Keratinocyte (primary cell): ENCODE measurements around the gene ANKS1A. TPM values are rescaled to one million over a fixed set of nuclear protein-coding genes. Genes with fewer than 3 reads are reported as not detected.

Source experiments
- DNase-seq: peaks from one replicate; pipeline ENCODE4 v3.0.0-alpha.2; 2011; ENCODE audit warnings: low read depth, missing footprints, low spot score
- FAIRE-seq: peaks from 2 replicates; lab custom pipeline; 2011; peaks lifted over from hg19 to GRCh38; lab: Jason Lieb, UNC
- H2AFZ ChIP-seq: 2 replicates; pipeline ENCODE4 v1.6.0; 2012; ENCODE audit warnings: low read length, control low read depth, inconsistent platforms; ENCODE audit not compliant: control insufficient read depth
- H3K27ac ChIP-seq: 2 replicates; pipeline ENCODE4 v1.5.1; 2011; ENCODE audit warnings: low read length; ENCODE audit not compliant: control insufficient read depth, insufficient read depth
- H3K27me3 ChIP-seq: 3 replicates; pipeline ENCODE4 v1.6.0; 2011; ENCODE audit warnings: low read length; ENCODE audit not compliant: control insufficient read depth, insufficient read depth; ENCODE audit errors: extremely low read depth
- H3K36me3 ChIP-seq, 2 experiments: 2 replicates in 1 of 2; 3 replicates in 1 of 2; pipeline ENCODE4 v1.5.1; 2011; ENCODE audit warnings: low read length in 2 of 2, mild to moderate bottlenecking in 1 of 2; ENCODE audit not compliant: control insufficient read depth in 2 of 2, insufficient read depth in 2 of 2; ENCODE audit errors: extremely low read depth in 1 of 2
- H3K4me1 ChIP-seq: 3 replicates; pipeline ENCODE4 v1.5.1; 2011; ENCODE audit warnings: low read length; ENCODE audit not compliant: control insufficient read depth, insufficient read depth; ENCODE audit errors: extremely low read depth
- H3K4me2 ChIP-seq: 3 replicates; pipeline ENCODE4 v1.6.0; 2011; ENCODE audit warnings: low read depth, low read length; ENCODE audit not compliant: control insufficient read depth, insufficient read depth; ENCODE audit errors: extremely low read depth
- H3K4me3 ChIP-seq, 3 experiments: fragments of 200-600 bp in 1 of 3; sonication (generic) in 1 of 3; 2 replicates in 2 of 3; 3 replicates in 1 of 3; pipeline ENCODE4 v1.5.1; 2011 to 2016; ENCODE audit warnings: low read length in 3 of 3, mild to moderate bottlenecking in 3 of 3, control low read depth in 2 of 3, inconsistent platforms in 1 of 3, low read depth in 1 of 3, mixed read lengths in 1 of 3, mixed run types in 1 of 3, moderate library complexity in 1 of 3; ENCODE audit not compliant: control insufficient read depth in 2 of 3, insufficient read depth in 2 of 3; ENCODE audit errors: extremely low read depth in 1 of 3
- H3K79me2 ChIP-seq: 2 replicates; pipeline ENCODE4 v1.6.0; 2012; ENCODE audit warnings: low read length; ENCODE audit not compliant: control insufficient read depth, insufficient read depth
- H3K9ac ChIP-seq: 3 replicates; pipeline ENCODE4 v1.6.0; 2011; ENCODE audit warnings: low read length; ENCODE audit not compliant: control insufficient read depth, insufficient read depth; ENCODE audit errors: extremely low read depth
- H3K9me1 ChIP-seq: 3 replicates; pipeline ENCODE4 v1.6.0; 2011; ENCODE audit warnings: low read length; ENCODE audit not compliant: control insufficient read depth, insufficient read depth; ENCODE audit errors: extremely low read depth
- H3K9me3 ChIP-seq: 2 replicates; pipeline ENCODE4 v1.5.1; 2012; ENCODE audit warnings: low read depth, low read length; ENCODE audit not compliant: control insufficient read depth
- H4K20me1 ChIP-seq: 3 replicates; pipeline ENCODE4 v1.6.0; 2011; ENCODE audit warnings: low read length; ENCODE audit not compliant: control insufficient read depth, insufficient read depth; ENCODE audit errors: extremely low read depth
- EZH2 ChIP-seq: IDR thresholded peaks from one replicate; pipeline ENCODE4 v1.6.1; 2012; ENCODE audit warnings: inconsistent platforms, mild to moderate bottlenecking, low read length, moderate library complexity
- dilution Hi-C: fragments of 300-500 bp; cut with MboI; formaldehyde crosslinking; loops from one replicate; pipeline ENCODE4 v1.7.0; 2020; ENCODE audit warnings: low sequenced_read_pairs; ENCODE audit not compliant: extremely low pct_ligation_motif_present
- polyA plus RNA-seq, 5 experiments: library from polyadenylated mRNA; depleted of rRNA in 3 of 5; stranded (reverse) in 3 of 5; stranded (forward) in 1 of 5; unstranded in 1 of 5; fragments of >200 nt; gene quantifications; 1 replicate in 1 of 5; 2 replicates in 3 of 5; 3 replicates in 1 of 5; pipeline versions ENCODE4 v1.2.1 to v1.2.3, GENCODE V29; 2011 to 2012; ENCODE audit warnings: missing spikeins in 2 of 5, low read depth in 1 of 5, low replicate concordance in 1 of 5
- TF ChIP-seq, protein P1 (sequence below), 3 experiments: IDR thresholded peaks in 1 of 3; conservative IDR thresholded peaks in 1 of 3; optimal IDR thresholded peaks in 1 of 3; 2 replicates in 2 of 3; 3 replicates in 1 of 3; pipeline versions ENCODE3 to v1.5.1; 2011; ENCODE audit warnings: low read length in 3 of 3, mild to moderate bottlenecking in 3 of 3, moderate library complexity in 2 of 3, control low read depth in 1 of 3, inconsistent platforms in 1 of 3; ENCODE audit not compliant: insufficient read depth in 2 of 3; ENCODE audit errors: extremely low read depth in 1 of 3

ANKS1A gene
- polyA plus RNA-seq, 1 donor (not counting 4 experiments of a cell fraction or from before 2014, with no cell fraction given) = 8.6 TPM

DNA sequence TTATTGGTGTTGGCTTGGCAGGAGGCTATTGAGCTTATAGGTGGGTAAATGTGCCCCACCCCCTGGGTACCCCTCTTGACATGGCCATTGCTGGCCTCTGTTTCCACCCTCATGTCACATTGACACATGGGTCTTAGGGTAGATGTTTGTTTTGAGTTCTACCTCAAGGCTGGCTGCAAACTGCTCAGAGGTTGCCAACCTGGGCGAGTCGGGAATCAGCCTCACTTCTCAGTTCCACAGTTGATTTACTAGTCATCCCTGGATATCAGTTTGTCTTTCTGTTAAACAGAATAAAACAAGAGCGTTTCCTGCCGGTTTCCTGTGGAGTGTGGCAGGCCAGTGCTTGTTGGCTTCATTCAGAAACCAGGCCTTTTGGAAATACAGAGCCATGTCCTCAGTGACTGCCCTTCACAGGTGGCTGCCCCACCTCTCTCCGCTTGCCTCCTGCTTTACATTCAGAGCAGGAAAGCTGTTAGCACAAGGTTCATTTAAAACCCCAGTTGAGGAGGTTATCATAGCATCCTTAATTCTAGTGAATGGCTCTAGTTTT is 146.5 kb downstream of the ANKS1A start:
- Histone ChIP-seq H3K4me1 (peaks cover 18% of the 10 kb centered on the region), H3K79me2 (no peaks in the 10 kb centered on the region), H3K4me3 (no peak overlapping the region), H3K27ac (no peak overlapping the region), H3K9ac (no peak overlapping the region), H3K36me3 (peaks cover 2 to 3% of the 10 kb centered on the region in 2 experiments), H4K20me1 (no peaks in the 10 kb centered on the region), H3K27me3 (no peaks in the 10 kb centered on the region), H3K9me1 (no peaks in the 10 kb centered on the region), H3K9me3 (no peaks in the 10 kb centered on the region), H2AFZ (no peak overlapping the region), H3K4me2 (peak overlapping the region; percentile 35)
- peak; percentile 79 for FAIRE-seq
- DNase-seq = no peak
- dilution Hi-C loops = no loop called here
- TF ChIP-seq, protein P1, sequence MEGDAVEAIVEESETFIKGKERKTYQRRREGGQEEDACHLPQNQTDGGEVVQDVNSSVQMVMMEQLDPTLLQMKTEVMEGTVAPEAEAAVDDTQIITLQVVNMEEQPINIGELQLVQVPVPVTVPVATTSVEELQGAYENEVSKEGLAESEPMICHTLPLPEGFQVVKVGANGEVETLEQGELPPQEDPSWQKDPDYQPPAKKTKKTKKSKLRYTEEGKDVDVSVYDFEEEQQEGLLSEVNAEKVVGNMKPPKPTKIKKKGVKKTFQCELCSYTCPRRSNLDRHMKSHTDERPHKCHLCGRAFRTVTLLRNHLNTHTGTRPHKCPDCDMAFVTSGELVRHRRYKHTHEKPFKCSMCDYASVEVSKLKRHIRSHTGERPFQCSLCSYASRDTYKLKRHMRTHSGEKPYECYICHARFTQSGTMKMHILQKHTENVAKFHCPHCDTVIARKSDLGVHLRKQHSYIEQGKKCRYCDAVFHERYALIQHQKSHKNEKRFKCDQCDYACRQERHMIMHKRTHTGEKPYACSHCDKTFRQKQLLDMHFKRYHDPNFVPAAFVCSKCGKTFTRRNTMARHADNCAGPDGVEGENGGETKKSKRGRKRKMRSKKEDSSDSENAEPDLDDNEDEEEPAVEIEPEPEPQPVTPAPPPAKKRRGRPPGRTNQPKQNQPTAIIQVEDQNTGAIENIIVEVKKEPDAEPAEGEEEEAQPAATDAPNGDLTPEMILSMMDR (optimal IDR thresholded peaks at IDR 0.05 in 1 of 3, IDR thresholded peaks at IDR 0.05 in 1 of 3, conservative IDR thresholded peaks at IDR 0.05 in 1 of 3; ENCODE audit: extremely low read depth in 1 of 3, insufficient read depth in 2 of 3, low read length in 3 of 3) = no peak
- TF ChIP-seq EZH2 = no peak

DNA sequence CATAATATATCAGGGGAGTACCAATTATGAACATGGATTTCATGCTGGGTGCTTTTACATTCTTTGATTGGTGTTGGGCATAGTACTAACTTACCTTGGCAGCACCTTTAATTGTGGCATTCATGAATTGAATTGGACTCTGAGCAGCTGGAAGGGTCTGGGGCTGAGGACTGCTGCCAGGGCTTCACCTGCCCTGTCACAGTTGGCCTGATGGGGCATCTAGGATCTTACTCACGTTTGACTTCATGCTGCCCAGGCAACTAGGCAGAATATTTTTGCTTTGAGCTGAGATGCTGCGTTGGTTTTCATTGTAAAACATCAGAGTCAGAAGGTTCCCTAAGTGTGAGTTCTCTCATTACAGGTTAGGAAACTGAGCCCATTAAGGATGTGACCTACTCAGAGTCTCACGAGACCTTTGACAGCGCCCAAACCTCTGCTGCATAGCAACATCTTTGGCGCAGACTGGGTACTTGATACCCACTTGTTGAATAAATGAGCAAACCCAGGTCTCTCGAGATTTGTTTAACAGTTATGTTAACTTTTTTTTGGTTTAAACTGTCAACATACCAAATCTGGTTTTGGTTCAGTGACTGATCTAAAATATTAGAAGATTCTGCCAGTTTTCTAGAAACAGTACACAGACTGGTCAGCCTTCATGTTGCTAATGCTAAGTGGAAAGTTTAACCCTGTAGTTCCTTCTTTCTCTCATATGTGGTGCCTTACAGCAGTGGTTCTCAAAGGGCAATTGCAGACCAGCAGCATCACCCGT is 147.2 kb downstream of the ANKS1A start:
- H3K79me2 ChIP-seq = no peaks in the 10 kb centered on the region
- TF ChIP-seq, protein P1 (optimal IDR thresholded peaks at IDR 0.05 in 1 of 3, IDR thresholded peaks at IDR 0.05 in 1 of 3, conservative IDR thresholded peaks at IDR 0.05 in 1 of 3; ENCODE audit: extremely low read depth in 1 of 3, insufficient read depth in 2 of 3, low read length in 3 of 3) = no peak
- TF ChIP-seq EZH2 = no peak
- DNase-seq (no peak), FAIRE-seq (no peak)
- H3K9ac ChIP-seq = no peak overlapping the region
- H3K4me1 ChIP-seq = peaks cover 18% of the 10 kb centered on the region
- no peak overlapping the region for H3K4me2 ChIP-seq
- H3K27ac ChIP-seq = no peak overlapping the region
- no peaks in the 10 kb centered on the region for H3K9me3 ChIP-seq
- dilution Hi-C loops = no loop called here
- H3K27me3 ChIP-seq = no peaks in the 10 kb centered on the region
- H2AFZ ChIP-seq = no peak overlapping the region
- no peaks in the 10 kb centered on the region for H3K9me1 ChIP-seq
- peaks cover 0 to 3% of the 10 kb centered on the region in 2 experiments for H3K36me3 ChIP-seq
- H4K20me1 ChIP-seq = no peaks in the 10 kb centered on the region
- no peak overlapping the region for H3K4me3 ChIP-seq
